Transverse colon (tissue), 4 donors: ENCODE measurements around the gene SERTAD1. TPM values are rescaled to one million over a fixed set of nuclear protein-coding genes. Genes with fewer than 3 reads are reported as not detected.
"Not testable (repeated sequence)": the region's sequence is repeated elsewhere in the genome, so short reads cannot be mapped to it uniquely, and the experiment has no call there.

Experiments used
- DNase-seq: peaks from one replicate; pipeline ENCODE4 v3.0.0-alpha.2; 2019
- H3K27ac ChIP-seq, 4 donors: fragments of 200-600 bp; sonication (generic); 2 replicates each; pipeline ENCODE4 v1.5.1; 2016 to 2018; ENCODE audit warnings: inconsistent platforms in 4 of 4
- H3K27me3 ChIP-seq: fragments of 200-600 bp; sonication (generic); 2 replicates; pipeline ENCODE4 v1.5.1; 2017; ENCODE audit warnings: inconsistent platforms
- H3K36me3 ChIP-seq, 4 donors: fragments of 200-600 bp; sonication (generic); 2 replicates each; pipeline ENCODE4 v1.5.1; 2017 to 2019; ENCODE audit warnings: inconsistent platforms in 4 of 4
- H3K4me1 ChIP-seq, 4 donors: fragments of 200-600 bp; sonication (generic); 2 replicates each; pipeline ENCODE4 v1.5.1; 2017 to 2020; ENCODE audit warnings: inconsistent platforms in 4 of 4
- H3K4me3 ChIP-seq, 4 donors: fragments of 200-600 bp; sonication (generic); 1 replicate in 1 of 4; 2 replicates in 3 of 4; pipeline versions ENCODE4 v1.5.1 to v1.6.1; 2017 to 2019; ENCODE audit warnings: inconsistent platforms in 4 of 4
- H3K9me3 ChIP-seq, 2 donors: fragments of 200-600 bp; sonication (generic); 2 replicates each; pipeline ENCODE4 v1.5.1; 2017 to 2019; ENCODE audit warnings: inconsistent platforms in 2 of 2
- CTCF ChIP-seq, 5 experiments: fragments of 200-600 bp in 3 of 5; fragments of 450-650 bp in 2 of 5; sonication (generic) in 3 of 5; IDR thresholded peaks; 1 replicate in 2 of 5; 2 replicates in 3 of 5; pipeline ENCODE4 v1.5.1; 2016 to 2017; ENCODE audit warnings: antibody characterized with exemption in 5 of 5, inconsistent platforms in 3 of 5, mild to moderate bottlenecking in 2 of 5, moderate library complexity in 1 of 5
- EP300 ChIP-seq: sonication (generic); formaldehyde crosslinking; IDR thresholded peaks from one replicate; pipeline ENCODE4 v1.6.1; 2017; ENCODE audit warnings: antibody characterized with exemption, low read depth
- POLR2A ChIP-seq: fragments of 450-650 bp; IDR thresholded peaks from one replicate; pipeline ENCODE4 v1.6.1; 2016; ENCODE audit warnings: antibody characterized with exemption, mild to moderate bottlenecking, moderate library complexity
- POLR2AphosphoS5 ChIP-seq, 3 donors: sonication (generic); formaldehyde crosslinking; IDR thresholded peaks; one replicate each; pipeline ENCODE4 v1.6.1; 2016; ENCODE audit warnings: antibody characterized with exemption in 3 of 3
- WGBS, 2 donors: methylation state at CpG; one replicate each; pipeline ENCODE4 v1.1.5; 2018; ENCODE audit warnings: low coverage in 1 of 2; 5-methylcytosine and 5-hydroxymethylcytosine counted together
- in situ Hi-C, 4 donors: fragments of 200-750 bp; cut with MboI; loops; one replicate each; pipeline versions ENCODE4 v1.15.0 to v1.15.1; 2017; ENCODE audit warnings: low sequenced_read_pairs in 3 of 4, low pct_ligation_motif_present in 1 of 4, low pct_unique_long_range_greater_than_20kb in 1 of 4
- intact Hi-C: fragments of 100-400 bp; cut with DNase I; formaldehyde crosslinking; loops from one replicate; pipeline ENCODE4 v1.15.1; 2023; ENCODE audit warnings: low total_unique reads
- total RNA-seq, 4 donors: library from RNA; depleted of rRNA; stranded (reverse); fragments of >200 nt; gene quantifications; one replicate each; pipeline ENCODE4 v1.1.0, GENCODE V29; 2016

The SERTAD1 gene
- total RNA-seq, 4 donors from 2014 or later, result 2.6 to 30.3 (median 18.4) TPM

GRCh38 chr19:40441719-40442253, 16.0 kb upstream of the SERTAD1 start:
- WGBS, 2 donors, result 60 to 82% methylated on average over 3 to 11 of the region's 11 CpGs
- intact Hi-C loops, result no loop called here

GRCh38 chr19:40438284-40438683, 12.5 kb upstream of the SERTAD1 start:
- in situ Hi-C loops (no loop called here), intact Hi-C loops (no loop called here)
- Histone ChIP-seq H3K27ac (no peak overlapping the region), H3K36me3 (peaks cover 0 to 21% (median 9%) of the 10 kb centered on the region in 4 donors), H3K27me3 (no peaks in the 10 kb centered on the region), H3K9me3 (no peaks in the 10 kb centered on the region), H3K4me1 (peaks cover 10 to 40% (median 26%) of the 10 kb centered on the region in 4 donors), H3K4me3 (no peak overlapping the region)
- no peak for TF ChIP-seq POLR2AphosphoS5 (IDR thresholded peaks at IDR 0.05)
- TF ChIP-seq CTCF (IDR thresholded peaks at IDR 0.05), result no peak
- no peak for TF ChIP-seq POLR2A
- no peak for TF ChIP-seq EP300
- WGBS, 2 donors, result 99 to 100% methylated on average over 3 of the region's 3 CpGs
- DNase-seq, result no peak

More at GRCh38 chr19:40441719-40442253, 16.0 kb upstream of the SERTAD1 start:
- Histone ChIP-seq H3K9me3 (no peaks in the 10 kb centered on the region), H3K4me1 (peaks cover 9 to 41% (median 24%) of the 10 kb centered on the region in 4 donors), H3K27ac (peak overlapping the region; percentile 95 to 99 (median 98)), H3K36me3 (peaks cover 0 to 21% (median 9%) of the 10 kb centered on the region in 4 donors), H3K27me3 (no peaks in the 10 kb centered on the region), H3K4me3 (peak overlapping the region in 1 of 4 donors; percentile 68)
- no peak for TF ChIP-seq POLR2AphosphoS5 (IDR thresholded peaks at IDR 0.05)
- TF ChIP-seq CTCF (IDR thresholded peaks at IDR 0.05), result no peak
- no peak for TF ChIP-seq EP300
- TF ChIP-seq POLR2A, result no peak
- in situ Hi-C loops, result no loop called here
- DNase-seq, result no peak

- intact Hi-C loops, result no loop called here
- 6 to 12% methylated on average over 17 to 24 of the region's 50 CpGs for WGBS, 2 donors
- in situ Hi-C loops, result no loop called here
- Histone ChIP-seq H3K4me1 (peaks cover 12 to 31% (median 23%) of the 10 kb centered on the region in 4 donors), H3K27me3 (no peaks in the 10 kb centered on the region), H3K9me3 (no peaks in the 10 kb centered on the region), H3K27ac (peak overlapping the region; percentile 93 to 97 (median 96)), H3K4me3 (peak overlapping the region; percentile 22 to 54 (median 34)), H3K36me3 (no peaks in the 10 kb centered on the region)
- DNase-seq, result peak; percentile 92
- TF ChIP-seq EP300 (no peak), POLR2A (peak; percentile 77), POLR2AphosphoS5 (IDR thresholded peaks at IDR 0.05) (peak; percentile 51 to 77 (median 69)), CTCF (IDR thresholded peaks at IDR 0.05) (no peak)
These were observed 7.8 kb upstream of the SERTAD1 start for GRCh38 chr19:40433391-40434216.

- 29 to 39% methylated on average over 6 to 7 of the region's 7 CpGs for WGBS, 2 donors
- in situ Hi-C loops, DNase-seq, H3K27me3 ChIP-seq, H3K9me3 ChIP-seq, H3K36me3 ChIP-seq, intact Hi-C loops: not testable (repeated sequence)
- H3K4me1 ChIP-seq, result peaks cover 12 to 31% (median 23%) of the 10 kb centered on the region in 4 donors
- peak overlapping the region in 3 of 4 donors; percentile 33 to 54 (median 34) for H3K4me3 ChIP-seq
- H3K27ac ChIP-seq, result peak overlapping the region; percentile 93 to 97 (median 96)
These were observed 7.0 kb upstream of the SERTAD1 start for GRCh38 chr19:40432760-40433159.
